SK-N-SH (cell line): ENCODE results near the gene PLB1. TPM values are rescaled to one million over a fixed set of nuclear protein-coding genes. Genes with fewer than 3 reads are reported as not detected.

ENCODE experiments used
- CTCF ChIA-PET: fragments of 300-600, 350-600 bp; formaldehyde crosslinking; extraction: SDS; loops from one replicate; lab custom pipeline; 2021; lab: Yijun Ruan, JAX
- POLR2A ChIA-PET: fragments of 350-600 bp; sonication (Branson Sonifier 250); formaldehyde crosslinking; extraction: SDS; loops from one replicate; lab custom pipeline; 2020; ENCODE audit warnings: antibody characterized with exemption, inconsistent platforms; lab: Yijun Ruan, JAX
- DNase-seq: peaks from one replicate; pipeline ENCODE4 v3.0.0; 2012
- H2AFZ ChIP-seq: fragments of 200-600 bp; sonication (generic); 2 replicates; pipeline ENCODE4 v1.8.1; 2016; ENCODE audit warnings: antibody characterized with exemption, mild to moderate bottlenecking, low read depth
- H3F3A ChIP-seq: fragments of 200-600 bp; sonication (generic); replicated peaks from 2 replicates; pipeline ENCODE3; 2016; ENCODE audit warnings: antibody characterized with exemption, mild to moderate bottlenecking; ENCODE audit not compliant: insufficient read depth
- H3K27ac ChIP-seq, 2 experiments: fragments of 200-500 bp in 1 of 2; fragments of 200-600 bp in 1 of 2; sonication (Bioruptor generic) in 1 of 2; sonication (generic), shearing (Covaris generic) in 1 of 2; 2 replicates each; pipeline versions ENCODE4 v1.5.1 to v1.6.1; 2014 to 2016; ENCODE audit warnings: low read depth in 2 of 2, inconsistent platforms in 1 of 2, low read length in 1 of 2, mild to moderate bottlenecking in 1 of 2, mixed read lengths in 1 of 2
- H3K27me3 ChIP-seq: fragments of 200-600 bp; sonication (generic), shearing (Covaris generic); 2 replicates; pipeline ENCODE4 v1.6.1; 2016; ENCODE audit warnings: mixed run types; ENCODE audit not compliant: insufficient read depth
- H3K36me3 ChIP-seq, 2 experiments: fragments of 200-500 bp in 1 of 2; fragments of 200-600 bp in 1 of 2; sonication (Bioruptor generic) in 1 of 2; sonication (generic) in 1 of 2; replicated peaks in 1 of 2; 2 replicates each; pipeline versions ENCODE3 to v1.5.1; 2014 to 2016; ENCODE audit warnings: low read length in 1 of 2, mild to moderate bottlenecking in 1 of 2; ENCODE audit not compliant: insufficient read depth in 2 of 2, control insufficient read depth in 1 of 2
- H3K4me1 ChIP-seq, 2 experiments: fragments of 200-500 bp in 1 of 2; fragments of 200-600 bp in 1 of 2; sonication (Bioruptor generic) in 1 of 2; sonication (generic), shearing (Covaris generic) in 1 of 2; 2 replicates each; pipeline versions ENCODE4 v1.5.1 to v1.6.1; 2014 to 2016; ENCODE audit warnings: low read depth in 1 of 2, low read length in 1 of 2, mixed run types in 1 of 2; ENCODE audit not compliant: insufficient read depth in 2 of 2, control insufficient read depth in 1 of 2
- H3K4me2 ChIP-seq: fragments of 200-600 bp; sonication (generic), shearing (Covaris generic); 2 replicates; pipeline ENCODE4 v1.6.1; 2017; ENCODE audit warnings: mixed run types
- H3K4me3 ChIP-seq, 2 experiments: fragments of 200-500 bp in 1 of 2; fragments of 200-600 bp in 1 of 2; sonication (Bioruptor generic) in 1 of 2; sonication (generic), shearing (Covaris generic) in 1 of 2; 2 replicates each; pipeline versions ENCODE4 v1.5.1 to v1.8.1; 2014 to 2016; ENCODE audit warnings: low read depth in 2 of 2, inconsistent platforms in 1 of 2, low read length in 1 of 2, mild to moderate bottlenecking in 1 of 2, mixed read lengths in 1 of 2, moderate library complexity in 1 of 2
- H3K79me2 ChIP-seq: fragments of 200-600 bp; sonication (generic); 2 replicates; pipeline ENCODE4 v1.8.1; 2017; ENCODE audit warnings: mild to moderate bottlenecking; ENCODE audit not compliant: insufficient read depth
- H3K9ac ChIP-seq: fragments of 200-600 bp; sonication (generic); 2 replicates; pipeline ENCODE4 v1.6.1; 2017; ENCODE audit warnings: mixed run types
- H3K9me2 ChIP-seq: fragments of 200-600 bp; sonication (generic); 2 replicates; pipeline ENCODE4 v1.6.1; 2017; ENCODE audit warnings: mixed run types
- H3K9me3 ChIP-seq: fragments of 200-600 bp; sonication (generic); 2 replicates; pipeline ENCODE4 v1.6.1; 2017; ENCODE audit warnings: mixed run types, mild to moderate bottlenecking, moderate library complexity
- H4K20me1 ChIP-seq: fragments of 200-600 bp; sonication (generic); 2 replicates; pipeline ENCODE4 v1.6.1; 2017; ENCODE audit warnings: mild to moderate bottlenecking, mixed run types; ENCODE audit not compliant: insufficient read depth
- CTCF ChIP-seq: fragments of 200-600 bp; sonication (generic); IDR thresholded peaks from 2 replicates; pipeline ENCODE4 v1.6.1; 2017; ENCODE audit warnings: antibody characterized with exemption, mild to moderate bottlenecking, moderate library complexity
- EP300 ChIP-seq, 2 experiments: IDR thresholded peaks; 2 replicates each; pipeline versions ENCODE4 v1.4.0 to v1.6.1; 2012; ENCODE audit warnings: borderline replicate concordance in 1 of 2, low read depth in 1 of 2, low read length in 1 of 2
- EZH2phosphoT487 ChIP-seq: fragments of 200-600 bp; sonication (generic); IDR thresholded peaks from 2 replicates; pipeline ENCODE4 v1.6.1; 2017; ENCODE audit warnings: low read depth, mixed run types, mild to moderate bottlenecking, antibody characterized with exemption, moderate library complexity, borderline replicate concordance
- FOSL2 ChIP-seq: IDR thresholded peaks from 2 replicates; pipeline ENCODE4 v1.4.0; 2012; ENCODE audit warnings: low read depth, mild to moderate bottlenecking, moderate library complexity, borderline replicate concordance
- FOXJ3 ChIP-seq: sonication (generic); formaldehyde crosslinking; IDR thresholded peaks from 2 replicates; pipeline ENCODE4 v1.5.1; 2020; ENCODE audit warnings: mild to moderate bottlenecking, missing genetic modification reagents
- GABPA ChIP-seq: IDR thresholded peaks from 2 replicates; pipeline ENCODE4 v1.4.0; 2012; ENCODE audit warnings: low read depth, mild to moderate bottlenecking
- GATA2 ChIP-seq: sonication (generic); formaldehyde crosslinking; IDR thresholded peaks from 2 replicates; pipeline ENCODE4 v1.5.0; 2020; ENCODE audit warnings: mild to moderate bottlenecking, missing genetic modification reagents
- MAX ChIP-seq: IDR thresholded peaks from 2 replicates; pipeline ENCODE4 v1.4.0; 2012; ENCODE audit warnings: low read depth
- MEF2A ChIP-seq: IDR thresholded peaks from 2 replicates; pipeline ENCODE4 v1.4.0; 2012; ENCODE audit warnings: low read depth, borderline replicate concordance
- MXI1 ChIP-seq: IDR thresholded peaks from 2 replicates; pipeline ENCODE4 v1.6.1; 2012; ENCODE audit warnings: mild to moderate bottlenecking, low read depth, low read length, improper control_type of control experiment
- PBX3 ChIP-seq: IDR thresholded peaks from 2 replicates; pipeline ENCODE4; 2012
- POLR2AphosphoS5 ChIP-seq: IDR thresholded peaks from 2 replicates; pipeline ENCODE4 v1.6.1; 2012; ENCODE audit warnings: low read depth, low read length
- RAD21 ChIP-seq: IDR thresholded peaks from 2 replicates; pipeline ENCODE4 v1.6.1; 2012; ENCODE audit warnings: mild to moderate bottlenecking, low read length
- RCOR1 ChIP-seq: fragments of 150-350 bp; IDR thresholded peaks from 2 replicates; pipeline ENCODE4 v1.6.1; 2017; ENCODE audit warnings: antibody characterized with exemption, low read length
- SMC3 ChIP-seq: IDR thresholded peaks from 2 replicates; pipeline ENCODE4 v1.6.1; 2012; ENCODE audit warnings: low read depth, low read length, improper control_type of control experiment
- TAF1 ChIP-seq: IDR thresholded peaks from 2 replicates; pipeline ENCODE4 v1.6.1; 2012; ENCODE audit warnings: low read depth, mild to moderate bottlenecking, low read length, moderate library complexity, borderline replicate concordance
- USF1 ChIP-seq: IDR thresholded peaks from 2 replicates; pipeline ENCODE4 v1.4.0; 2012; ENCODE audit warnings: low read depth, borderline replicate concordance
- USF2 ChIP-seq: fragments of 150-350 bp; IDR thresholded peaks from 2 replicates; pipeline ENCODE4 v1.6.1; 2017; ENCODE audit warnings: antibody characterized with exemption, low read length, low read depth, borderline replicate concordance
- YY1 ChIP-seq: IDR thresholded peaks from 2 replicates; pipeline ENCODE4 v1.4.0; 2012; ENCODE audit warnings: low read depth, mild to moderate bottlenecking
- ZBTB33 ChIP-seq: IDR thresholded peaks from 2 replicates; pipeline ENCODE4 v1.4.0; 2012; ENCODE audit warnings: low read depth, borderline replicate concordance
- WGBS: methylation state at CpG from one replicate; pipeline ENCODE4 v1.1.6; 2017; ENCODE audit warnings: low lambda C conversion rate; 5-methylcytosine and 5-hydroxymethylcytosine counted together
- polyA plus RNA-seq, 3 experiments: library from polyadenylated mRNA; depleted of rRNA; stranded (reverse); fragments of >200 nt; gene quantifications; 2 replicates each; pipeline ENCODE4 v1.2.3, GENCODE V29; 2012

Gene PLB1
- polyA plus RNA-seq, 1 of the 3 experiments (the other 2 are of a cell fraction), result 0.10 TPM

- no peak overlapping the region for H3K4me3 ChIP-seq
- H3K27me3 ChIP-seq, result no peaks in the 10 kb centered on the region
- WGBS, result 84% methylated on average over 10 of the region's 11 CpGs
- no peaks in the 10 kb centered on the region for H3K9me3 ChIP-seq
- no peaks in the 10 kb centered on the region for H3K36me3 ChIP-seq
- no peak overlapping the region for H3K4me2 ChIP-seq
- no peak overlapping the region for H3K27ac ChIP-seq
- H4K20me1 ChIP-seq, result no peaks in the 10 kb centered on the region
- H2AFZ ChIP-seq, result no peak overlapping the region
- H3K79me2 ChIP-seq, result no peaks in the 10 kb centered on the region
- ChIA-PET POLR2A (no interaction called here), CTCF (interaction anchor here (1.4 to 3.2 kb wide), 2 partner anchors 10 to 37 kb away, joined by 7 to 12 read pairs; no protein-coding TSS in a partner anchor)
- no peaks in the 10 kb centered on the region for H3F3A ChIP-seq
- peaks cover 0 to 5% of the 10 kb centered on the region in 2 experiments; a peak in 3 of 4 replicates for H3K4me1 ChIP-seq
- no peak overlapping the region for H3K9ac ChIP-seq
- DNase-seq, result no peak
- H3K9me2 ChIP-seq, result no peaks in the 10 kb centered on the region
- TF ChIP-seq RCOR1 (no peak), SMC3 (no peak), TAF1 (no peak), RAD21 (no peak), FOXJ3 (CRISPR knock-in tag) (no peak), PBX3 (no peak), MEF2A (no peak), GABPA (no peak), POLR2AphosphoS5 (no peak), FOSL2 (no peak), CTCF (no peak), MXI1 (no peak), USF2 (no peak), YY1 (no peak), ZBTB33 (no peak), EP300 (IDR thresholded peaks at IDR 0.05; ENCODE audit: borderline replicate concordance in 1 of 2, low read depth in 1 of 2, low read length in 1 of 2) (no peak), GATA2 (CRISPR knock-in tag) (no peak), USF1 (no peak), MAX (no peak), EZH2phosphoT487 (no peak)
Observed at GRCh38 chr2:28631514-28632206, 135.8 kb downstream of the PLB1 start.
